ENCODE data around the gene CR1L. TPM values are rescaled to one million over a fixed set of nuclear protein-coding genes. Genes with fewer than 3 reads are reported as not detected.
"Not testable (repeated sequence)": the region's sequence is repeated elsewhere in the genome, so short reads cannot be mapped to it uniquely, and the experiment has no call there.

Gene CR1L
- total RNA-seq, 6 experiments from 2014 or later, result not detected

GRCh38 chr1:207670997-207671396 is 26.1 kb downstream of the CR1L start:
- Mint-ChIP-seq H3K9me3 (no peaks in the 10 kb centered on the region), H3K27ac (no peak overlapping the region), H3K27me3 (ENCODE audit: insufficient read depth) (peaks cover 22% of the 10 kb centered on the region), H3K36me3 (ENCODE audit: low read depth) (no peaks in the 10 kb centered on the region), H3K4me1 (ENCODE audit: low read depth) (peaks cover 18% of the 10 kb centered on the region), H3K4me3 (no peak overlapping the region)
- no peak for DNase-seq
- TF ChIP-seq CTCF (IDR thresholded peaks at IDR 0.05), result no peak

- TF ChIP-seq CTCF (IDR thresholded peaks at IDR 0.05), result peak; percentile 77
- H3K9me3 Mint-ChIP-seq, result no peaks in the 10 kb centered on the region
- H3K27ac Mint-ChIP-seq, result no peak overlapping the region
- DNase-seq, result peak; percentile 56
- H3K4me1 Mint-ChIP-seq (ENCODE audit: low read depth), result peaks cover 18% of the 10 kb centered on the region
- H3K36me3 Mint-ChIP-seq (ENCODE audit: low read depth), result no peaks in the 10 kb centered on the region
- no peak overlapping the region for H3K4me3 Mint-ChIP-seq
- peaks cover 21% of the 10 kb centered on the region for H3K27me3 Mint-ChIP-seq (ENCODE audit: insufficient read depth)
Measured at GRCh38 chr1:207672522-207673130, 27.7 kb downstream of the CR1L start.

GRCh38 chr1:207673399-207673798 is 28.5 kb downstream of the CR1L start:
- TF ChIP-seq CTCF (IDR thresholded peaks at IDR 0.05), result no peak
- no peaks in the 10 kb centered on the region for H3K9me3 Mint-ChIP-seq
- H3K27ac Mint-ChIP-seq, result no peak overlapping the region
- no peak overlapping the region for H3K4me3 Mint-ChIP-seq
- peaks cover 17% of the 10 kb centered on the region for H3K27me3 Mint-ChIP-seq (ENCODE audit: insufficient read depth)
- peaks cover 18% of the 10 kb centered on the region for H3K4me1 Mint-ChIP-seq (ENCODE audit: low read depth)
- H3K36me3 Mint-ChIP-seq (ENCODE audit: low read depth), result no peaks in the 10 kb centered on the region
- no peak for DNase-seq

- Mint-ChIP-seq H3K27ac (no peak overlapping the region), H3K36me3 (ENCODE audit: low read depth) (no peaks in the 10 kb centered on the region), H3K4me3 (no peak overlapping the region), H3K4me1 (ENCODE audit: low read depth) (peaks cover 39% of the 10 kb centered on the region), H3K27me3 (ENCODE audit: insufficient read depth) (peaks cover 1% of the 10 kb centered on the region), H3K9me3 (no peaks in the 10 kb centered on the region)
- no peak for DNase-seq
- no peak for TF ChIP-seq CTCF (IDR thresholded peaks at IDR 0.05)
Measured at GRCh38 chr1:207676153-207676552, 31.2 kb downstream of the CR1L start.

GRCh38 chr1:207680590-207681388 is 35.9 kb downstream of the CR1L start:
- peaks cover 28% of the 10 kb centered on the region for H3K4me1 Mint-ChIP-seq (ENCODE audit: low read depth)
- H3K4me3 Mint-ChIP-seq, result peak overlapping the region; percentile 53
- H3K9me3 Mint-ChIP-seq; H3K27me3 Mint-ChIP-seq (ENCODE audit: insufficient read depth); H3K36me3 Mint-ChIP-seq (ENCODE audit: low read depth): not testable (repeated sequence)
- DNase-seq, result peak; percentile 71
- peak overlapping the region; percentile 59 for H3K27ac Mint-ChIP-seq

GRCh38 chr1:207682872-207683434 is 38.0 kb downstream of the CR1L start:
- H3K27me3 Mint-ChIP-seq (ENCODE audit: insufficient read depth); H3K27ac Mint-ChIP-seq; H3K36me3 Mint-ChIP-seq (ENCODE audit: low read depth); H3K9me3 Mint-ChIP-seq; DNase-seq; H3K4me3 Mint-ChIP-seq: not testable (repeated sequence)
- H3K4me1 Mint-ChIP-seq (ENCODE audit: low read depth), result peaks cover 28% of the 10 kb centered on the region

- not testable (repeated sequence) for H3K9me3 Mint-ChIP-seq; H3K27me3 Mint-ChIP-seq (ENCODE audit: insufficient read depth); H3K36me3 Mint-ChIP-seq (ENCODE audit: low read depth); H3K4me3 Mint-ChIP-seq; H3K27ac Mint-ChIP-seq; DNase-seq
- peaks cover 23% of the 10 kb centered on the region for H3K4me1 Mint-ChIP-seq (ENCODE audit: low read depth)
Measured at GRCh38 chr1:207690551-207690950, 45.6 kb downstream of the CR1L start.
